Activated CD4-positive, alpha-beta T cell treated with anti-CD3 and anti-CD28 coated beads for 36 hours (primary cell): ENCODE measurements around the gene UTP14C. TPM values are rescaled to one million over a fixed set of nuclear protein-coding genes. Genes with fewer than 3 reads are reported as not detected.
A peak's percentile ranks its signal among the peaks of the same experiment; 100 is the strongest.
"Not testable (repeated sequence)": the region's sequence is repeated elsewhere in the genome, so short reads cannot be mapped to it uniquely, and the experiment has no call there.

Experiments used
- ATAC-seq: fragments of 200-7000 bp; cut with Tn5 transposase; one replicate; pipeline ENCODE4 v1.10.0; 2021; ENCODE audit warnings: mild to moderate bottlenecking, moderate library complexity
- CTCF ChIA-PET: fragments of 350-600 bp; sonication (Branson Sonifier 250); formaldehyde crosslinking; loops from one replicate; lab custom pipeline; 2021; ENCODE audit warnings: antibody characterized with exemption; lab: Charles Lee
- POLR2A ChIA-PET: fragments of 350-600 bp; sonication (Branson Sonifier 250); formaldehyde crosslinking; loops from one replicate; lab custom pipeline; 2021; ENCODE audit warnings: antibody characterized with exemption, inconsistent platforms; lab: Charles Lee
- DNase-seq: peaks from one replicate; pipeline ENCODE4 v3.0.0-alpha.2; 2020
- H3K27ac Mint-ChIP-seq: one replicate; pipeline ENCODE4 v1.8.0; 2021; ENCODE audit warnings: mixed read lengths
- H3K27me3 Mint-ChIP-seq: one replicate; pipeline ENCODE4 v1.8.0; 2021; ENCODE audit warnings: mixed read lengths
- H3K36me3 Mint-ChIP-seq: one replicate; pipeline ENCODE4 v1.8.0; 2021; ENCODE audit warnings: low read depth, mixed read lengths
- H3K4me1 Mint-ChIP-seq: one replicate; pipeline ENCODE4 v1.8.0; 2021; ENCODE audit warnings: mixed read lengths
- H3K4me3 Mint-ChIP-seq: one replicate; pipeline ENCODE4 v1.8.0; 2021; ENCODE audit warnings: mild to moderate bottlenecking, moderate library complexity, mixed read lengths
- H3K9me3 Mint-ChIP-seq: one replicate; pipeline ENCODE4 v1.8.0; 2021; ENCODE audit warnings: low read depth, mixed read lengths
- intact Hi-C, 2 experiments: fragments of 100-400 bp; cut with DNase I in 1 of 2; cut with micrococcal nuclease in 1 of 2; formaldehyde crosslinking; loops; one replicate each; pipeline versions ENCODE4 v1.14.2 to v1.15.1; 2022 to 2024; cut with DNase I, micrococcal nuclease
- total RNA-seq, 2 experiments: library from RNA; stranded (reverse); gene quantifications; one replicate each; pipeline ENCODE4 v1.2.3, GENCODE V29; 2021

Gene UTP14C
- total RNA-seq, 2 experiments from 2014 or later: 6.1 to 7.6 TPM

GRCh38 chr13:52048516-52048915, 24.0 kb downstream of the UTP14C start:
- no peak for DNase-seq
- ChIA-PET POLR2A (no interaction called here), CTCF (interaction anchor here (0.7 kb wide), 1 partner anchor 898 kb away, joined by 4 read pairs; no protein-coding TSS in a partner anchor)
- no peak overlapping the region for H3K27ac Mint-ChIP-seq
- intact Hi-C loops: no loop called here
- H3K4me3 Mint-ChIP-seq: no peak overlapping the region
- H3K9me3 Mint-ChIP-seq: peaks cover 4% of the 10 kb centered on the region
- no peak for ATAC-seq
- H3K36me3 Mint-ChIP-seq: peaks cover 3% of the 10 kb centered on the region
- H3K4me1 Mint-ChIP-seq: no peaks in the 10 kb centered on the region
- peaks cover 2% of the 10 kb centered on the region for H3K27me3 Mint-ChIP-seq

GRCh38 chr13:52051400-52051799, 26.9 kb downstream of the UTP14C start:
- H3K36me3 Mint-ChIP-seq: no peaks in the 10 kb centered on the region
- H3K27me3 Mint-ChIP-seq: peaks cover 2% of the 10 kb centered on the region
- intact Hi-C loops: no loop called here
- POLR2A ChIA-PET: no interaction called here
- peaks cover 7% of the 10 kb centered on the region for H3K9me3 Mint-ChIP-seq
- ATAC-seq (no peak), DNase-seq (no peak)
- CTCF ChIA-PET: no interaction called here
- H3K27ac Mint-ChIP-seq: no peak overlapping the region
- no peak overlapping the region for H3K4me3 Mint-ChIP-seq
- no peaks in the 10 kb centered on the region for H3K4me1 Mint-ChIP-seq

DNA sequence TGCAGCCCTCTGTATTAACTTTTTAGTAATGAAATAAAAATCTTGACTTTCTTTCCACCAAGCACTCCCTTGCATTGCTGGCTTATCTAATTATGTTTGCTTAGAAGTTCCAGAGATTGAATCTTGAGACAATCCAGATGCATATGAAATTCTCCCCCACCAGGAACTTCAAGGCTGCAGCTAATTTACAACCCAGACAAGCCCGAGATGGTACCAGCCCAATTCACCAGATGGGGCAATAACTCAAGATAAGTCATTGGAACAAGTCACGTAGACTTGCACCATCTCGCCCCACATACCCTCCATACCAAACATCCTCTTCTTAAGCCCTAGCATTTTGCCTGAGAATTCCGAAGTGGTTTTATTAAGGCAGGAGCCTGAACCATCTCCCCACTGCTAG, 29.0 kb downstream of the UTP14C start:
- ChIA-PET CTCF (no interaction called here), POLR2A (no interaction called here)
- peaks cover 7% of the 10 kb centered on the region for H3K9me3 Mint-ChIP-seq
- H3K4me1 Mint-ChIP-seq: no peaks in the 10 kb centered on the region
- H3K4me3 Mint-ChIP-seq: no peak overlapping the region
- H3K27me3 Mint-ChIP-seq: peaks cover 2% of the 10 kb centered on the region
- DNase-seq: no peak
- intact Hi-C loops: no loop called here
- no peak for ATAC-seq
- H3K36me3 Mint-ChIP-seq: no peaks in the 10 kb centered on the region
- no peak overlapping the region for H3K27ac Mint-ChIP-seq

- ATAC-seq, H3K9me3 Mint-ChIP-seq, intact Hi-C loops, H3K27me3 Mint-ChIP-seq, H3K4me3 Mint-ChIP-seq, POLR2A ChIA-PET, DNase-seq, H3K27ac Mint-ChIP-seq, H3K4me1 Mint-ChIP-seq, H3K36me3 Mint-ChIP-seq: not testable (repeated sequence)
- CTCF ChIA-PET: interaction anchor here (0.7 kb wide), 1 partner anchor 67 kb away, joined by 4 read pairs; no protein-coding TSS in a partner anchor
These were observed 36.6 kb downstream of the UTP14C start for GRCh38 chr13:52061064-52061463.

- H3K36me3 Mint-ChIP-seq: no peaks in the 10 kb centered on the region
- DNase-seq: no peak
- H3K27ac Mint-ChIP-seq: no peak overlapping the region
- ChIA-PET CTCF (interaction anchor here (0.6 to 1.3 kb wide), 3 partner anchors 14 to 363 kb away, joined by 3 to 4 read pairs (median 3); no protein-coding TSS in a partner anchor), POLR2A (no interaction called here)
- H3K27me3 Mint-ChIP-seq: no peaks in the 10 kb centered on the region
- H3K4me3 Mint-ChIP-seq: no peak overlapping the region
- peaks cover 8% of the 10 kb centered on the region for H3K9me3 Mint-ChIP-seq
- no peaks in the 10 kb centered on the region for H3K4me1 Mint-ChIP-seq
- ATAC-seq: no peak
- intact Hi-C loops: no loop called here
These were observed 37.1 kb downstream of the UTP14C start for GRCh38 chr13:52061587-52061986.

- no peak overlapping the region for H3K27ac Mint-ChIP-seq
- H3K27me3 Mint-ChIP-seq: peaks cover 10% of the 10 kb centered on the region
- no peak for DNase-seq
- intact Hi-C loops: no loop called here
- peaks cover 8% of the 10 kb centered on the region for H3K36me3 Mint-ChIP-seq
- ChIA-PET CTCF (no interaction called here), POLR2A (no interaction called here)
- H3K4me3 Mint-ChIP-seq: no peak overlapping the region
- no peak for ATAC-seq
- peaks cover 11% of the 10 kb centered on the region for H3K4me1 Mint-ChIP-seq
- peaks cover 21% of the 10 kb centered on the region for H3K9me3 Mint-ChIP-seq
These were observed 42.7 kb downstream of the UTP14C start for GRCh38 chr13:52067237-52067636.

- ATAC-seq (peak; percentile 90), DNase-seq (peak; percentile 64)
- peaks cover 8% of the 10 kb centered on the region for H3K36me3 Mint-ChIP-seq
- peaks cover 17% of the 10 kb centered on the region for H3K27me3 Mint-ChIP-seq
- CTCF ChIA-PET: no interaction called here
- H3K27ac Mint-ChIP-seq: no peak overlapping the region
- intact Hi-C loops: loop anchor here in 1 of 2 experiments (1.0 kb wide), 1 partner anchor 56 kb away; no protein-coding TSS in a partner anchor
- peaks cover 13% of the 10 kb centered on the region for H3K9me3 Mint-ChIP-seq
- POLR2A ChIA-PET: no interaction called here
- no peak overlapping the region for H3K4me3 Mint-ChIP-seq
- H3K4me1 Mint-ChIP-seq: peaks cover 11% of the 10 kb centered on the region
These were observed 46.5 kb downstream of the UTP14C start for GRCh38 chr13:52070929-52071523.

Other genes with a start within 250 kb of the UTP14C start
- gene DHRS12, start 220.5 kb upstream of the UTP14C start, total RNA-seq: 1 to 10 TPM; 4.9 to 5.3 TPM
- under 1 TPM; 0.18 to 0.33 TPM for gene TMEM272, start 179.5 kb upstream of the UTP14C start, total RNA-seq
- gene CCDC70, start 162.7 kb upstream of the UTP14C start, total RNA-seq: not detected
- gene ATP7B, start 13.2 kb upstream of the UTP14C start, total RNA-seq: 1 to 10 TPM; 1.1 to 1.4 TPM
- gene ALG11, start 12.3 kb upstream of the UTP14C start, total RNA-seq: 10 to 100 TPM; 14.1 to 18.1 TPM
- gene NEK5, start 104.4 kb downstream of the UTP14C start, total RNA-seq: under 1 TPM; 0.16 to 0.44 TPM
- 10 to 100 TPM; 10.5 to 12.0 TPM for gene NEK3, start 134.9 kb downstream of the UTP14C start, total RNA-seq